ENCODE measurements around the gene ADAM17. TPM values are rescaled to one million over a fixed set of nuclear protein-coding genes. Genes with fewer than 3 reads are reported as not detected.
"Not testable (repeated sequence)": the region's sequence is repeated elsewhere in the genome, so short reads cannot be mapped to it uniquely, and the experiment has no call there.

The ADAM17 gene
- polyA plus RNA-seq, 2 of the 4 experiments (the other 2 are of a cell fraction): 33.1 to 38.1 TPM

GRCh38 chr2:9517118-9517782 lies 38.4 kb downstream of the ADAM17 start:
- FAIRE-seq: no peak
- POLR2A ChIA-PET: no interaction called here

GRCh38 chr2:9513946-9514345 lies 41.7 kb downstream of the ADAM17 start:
- 98% methylated on average over 3 of the region's 3 CpGs for WGBS (ENCODE audit: missing lambda C conversion rate)
- H3K4me1 ChIP-seq; H3K9me3 ChIP-seq; FAIRE-seq; H3K4me2 ChIP-seq; DNase-seq (ENCODE audit: low read depth in 1 of 2, low spot score in 1 of 2); H3K4me3 ChIP-seq; H3K27ac ChIP-seq; ATAC-seq; POLR2A ChIA-PET: not testable (repeated sequence)
- CTCF ChIA-PET: interaction anchor here (1.3 kb wide), 1 partner anchor 39 kb away, joined by 5 read pairs; no protein-coding TSS in a partner anchor

More at GRCh38 chr2:9517118-9517782, 38.4 kb downstream of the ADAM17 start:
- 91% methylated on average over 2 of the region's 2 CpGs for WGBS (ENCODE audit: missing lambda C conversion rate)
- ATAC-seq (no peak), DNase-seq (ENCODE audit: low read depth in 1 of 2, low spot score in 1 of 2) (no peak)
- no peak overlapping the region for H3K27ac ChIP-seq
- no peak overlapping the region for H3K4me2 ChIP-seq
- no peaks in the 10 kb centered on the region for H3K9me3 ChIP-seq
- no peaks in the 10 kb centered on the region for H3K4me1 ChIP-seq
- no peak overlapping the region for H3K4me3 ChIP-seq
- CTCF ChIA-PET: interaction anchor here (0.8 to 1.0 kb wide), 2 partner anchors 9 to 20 kb away, joined by 3 read pairs; no protein-coding TSS in a partner anchor
- TF ChIP-seq TP53 (CRISPR knock-in tag; IDR thresholded peaks at IDR 0.05) (no peak), HOXB5 (CRISPR knock-in tag; IDR thresholded peaks at IDR 0.05) (no peak), SREBF2 (IDR thresholded peaks at IDR 0.05) (no peak), HDAC2 (IDR thresholded peaks at IDR 0.05) (no peak), ELK1 (IDR thresholded peaks at IDR 0.05; ENCODE audit: low read depth, low read length) (no peak), ZC3H11A (IDR thresholded peaks at IDR 0.05) (no peak), RNF2 (IDR thresholded peaks at IDR 0.05; ENCODE audit: borderline replicate concordance, low read depth) (no peak), ZFP36 (IDR thresholded peaks at IDR 0.05; ENCODE audit: borderline replicate concordance, partially characterized antibody) (no peak), EHF (CRISPR knock-in tag; IDR thresholded peaks at IDR 0.05) (no peak), CHD2 (IDR thresholded peaks at IDR 0.05; ENCODE audit: low read length, partially characterized antibody) (no peak), ESRRA (IDR thresholded peaks at IDR 0.05; ENCODE audit: borderline replicate concordance, low read length) (no peak), JUN (IDR thresholded peaks at IDR 0.05) (no peak)

GRCh38 chr2:9508931-9509330 lies 46.7 kb downstream of the ADAM17 start:
- no peak for FAIRE-seq
- H3K4me1 ChIP-seq: no peaks in the 10 kb centered on the region
- H3K27ac ChIP-seq: no peak overlapping the region
- DNase-seq (ENCODE audit: low read depth in 1 of 2, low spot score in 1 of 2): no peak
- H3K9me3 ChIP-seq: no peaks in the 10 kb centered on the region
- ChIA-PET CTCF (interaction anchor here (0.7 to 1.3 kb wide), 2 partner anchors 13 to 46 kb away, joined by 3 to 4 read pairs; partner anchors contain the start of gene ADAM17), POLR2A (no interaction called here)
- no peak overlapping the region for H3K4me2 ChIP-seq
- ATAC-seq: no peak
- no peak for TF ChIP-seq REST (IDR thresholded peaks at IDR 0.05)
- TF ChIP-seq HES2 (IDR thresholded peaks at IDR 0.05): no peak
- TF ChIP-seq HEYL (CRISPR knock-in tag; IDR thresholded peaks at IDR 0.05): no peak
- no peak for TF ChIP-seq FOSL2 (IDR thresholded peaks at IDR 0.05)
- no peak for TF ChIP-seq FOSL2 (CRISPR knock-in tag; IDR thresholded peaks at IDR 0.05)
- TF ChIP-seq EHMT2 (IDR thresholded peaks at IDR 0.05; ENCODE audit: low read depth): no peak
- no peak for TF ChIP-seq NR3C1 (IDR thresholded peaks at IDR 0.05)
- no peak for TF ChIP-seq CBX8 (IDR thresholded peaks at IDR 0.05)
- TF ChIP-seq ELK1 (IDR thresholded peaks at IDR 0.05; ENCODE audit: low read depth, low read length): no peak
- TF ChIP-seq ZFP36 (IDR thresholded peaks at IDR 0.05; ENCODE audit: borderline replicate concordance, partially characterized antibody): no peak
- no peak for TF ChIP-seq POLR2A (IDR thresholded peaks at IDR 0.05; ENCODE audit: low read length)
- H3K4me3 ChIP-seq: no peak overlapping the region
- 54% methylated on average over 1 of the region's 1 CpG for WGBS (ENCODE audit: missing lambda C conversion rate)
